CD4-positive, alpha-beta T cell treated with Interferon alpha-2 for 1 hour (primary cell): ENCODE data around the gene ZFX.

Experiments used
- DNase-seq, 2 donors: peaks; one replicate each; pipeline ENCODE4 v3.0.0-alpha.2; 2020 to 2022

Gene ZFX

DNA sequence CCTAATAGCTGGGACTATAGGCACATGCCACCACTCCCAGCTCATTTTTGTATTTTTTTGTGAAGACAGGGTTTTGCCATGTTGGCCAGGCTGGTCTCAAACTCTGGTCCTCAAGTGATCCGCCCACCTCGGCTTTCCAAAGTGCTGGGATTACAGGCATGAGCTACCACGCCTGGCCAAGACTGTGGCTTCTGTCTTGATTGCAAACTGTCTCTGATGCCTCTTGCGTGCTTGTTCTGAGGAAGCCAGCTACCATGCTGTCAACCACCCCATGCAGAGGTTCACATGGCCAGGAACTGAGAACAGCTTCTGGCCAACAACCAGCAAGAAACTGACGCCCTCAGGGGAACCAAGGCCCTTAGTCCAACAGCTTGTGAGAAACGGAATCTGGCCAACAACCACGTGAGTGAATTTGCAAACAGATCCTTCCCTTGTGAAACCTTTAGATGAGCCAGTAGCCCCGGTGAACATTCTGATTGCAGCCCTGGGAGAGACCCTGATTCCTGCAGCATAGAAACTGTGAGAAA, 93.2 kb downstream of the ZFX start:
- DNase-seq: peak in 1 of 2 donors; percentile 2

DNA sequence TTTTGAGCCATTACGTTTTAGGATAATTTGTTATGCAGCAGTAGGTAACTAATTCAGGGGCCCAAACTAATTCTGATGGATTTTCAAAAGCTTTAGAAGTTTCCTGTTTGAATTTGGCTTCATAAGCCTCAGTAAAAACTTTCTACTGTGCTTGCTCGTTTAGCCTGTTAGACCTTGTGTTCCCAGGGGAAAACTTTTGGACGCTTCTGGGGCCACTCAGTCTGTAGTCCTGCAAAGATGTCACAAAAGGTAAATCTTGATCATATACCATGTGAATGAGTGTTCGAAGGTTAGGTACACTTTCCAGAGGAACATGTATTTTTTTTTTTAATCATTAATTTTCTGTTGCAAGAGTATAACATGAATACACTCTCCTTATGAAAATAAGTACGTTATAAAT, 93.7 kb downstream of the ZFX start:
- DNase-seq: no peak

DNA sequence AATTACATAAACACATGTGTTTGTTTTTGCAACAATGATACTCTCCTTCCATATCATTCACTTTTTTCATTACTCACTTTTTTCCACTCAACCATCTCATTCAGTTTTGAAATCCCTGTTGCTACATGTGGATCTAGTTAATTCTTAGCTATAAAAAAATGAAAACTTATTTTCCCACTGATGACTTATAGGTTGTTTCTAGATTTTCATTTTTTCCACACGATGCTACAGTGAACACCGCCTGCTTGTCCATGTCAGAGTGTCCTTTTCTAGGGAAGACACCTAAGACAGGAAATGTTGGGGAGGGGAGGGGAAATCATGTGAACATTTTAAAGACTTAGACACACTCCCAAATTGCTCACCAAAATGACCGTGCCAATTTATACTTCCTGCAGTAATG, 94.2 kb downstream of the ZFX start:
- no peak for DNase-seq

DNA sequence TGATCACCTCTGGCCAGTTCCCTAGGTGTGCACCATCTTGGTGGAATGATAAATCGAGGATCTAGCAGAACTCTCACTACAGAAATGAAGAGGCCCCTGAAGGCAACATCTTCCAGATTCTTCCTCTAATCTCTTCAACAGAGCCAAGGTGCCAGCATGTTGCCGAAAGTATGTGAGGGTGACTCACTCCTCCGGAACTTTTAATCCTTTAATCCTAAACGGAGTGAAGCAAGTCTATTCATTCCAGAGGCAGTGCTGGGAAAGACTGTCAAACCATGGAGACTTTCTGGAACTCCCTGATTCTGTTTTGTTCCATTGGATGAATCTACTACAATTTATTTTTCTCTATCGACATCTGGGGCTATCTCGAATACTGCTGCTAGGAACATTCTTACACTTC, 95.7 kb downstream of the ZFX start:
- DNase-seq: no peak

DNA sequence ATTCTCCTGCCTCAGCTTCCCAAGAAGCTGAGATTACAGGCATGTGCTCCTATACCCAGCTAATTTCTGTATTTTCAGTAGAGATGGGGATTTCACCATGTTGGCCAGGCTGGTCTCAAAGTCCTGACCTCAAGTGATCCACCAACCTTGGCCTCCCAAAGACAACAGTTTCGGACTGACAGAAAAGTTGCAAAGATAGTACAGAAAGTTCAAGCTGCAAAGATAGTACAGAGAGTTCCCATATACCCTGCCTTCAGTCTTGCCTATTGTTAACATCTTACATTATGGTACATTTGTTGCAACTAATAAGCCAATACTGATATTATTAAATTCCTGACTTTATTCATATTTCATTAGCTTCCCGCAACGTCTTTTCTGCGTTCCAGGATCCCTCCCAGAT, 98.5 kb downstream of the ZFX start:
- DNase-seq: no peak

DNA sequence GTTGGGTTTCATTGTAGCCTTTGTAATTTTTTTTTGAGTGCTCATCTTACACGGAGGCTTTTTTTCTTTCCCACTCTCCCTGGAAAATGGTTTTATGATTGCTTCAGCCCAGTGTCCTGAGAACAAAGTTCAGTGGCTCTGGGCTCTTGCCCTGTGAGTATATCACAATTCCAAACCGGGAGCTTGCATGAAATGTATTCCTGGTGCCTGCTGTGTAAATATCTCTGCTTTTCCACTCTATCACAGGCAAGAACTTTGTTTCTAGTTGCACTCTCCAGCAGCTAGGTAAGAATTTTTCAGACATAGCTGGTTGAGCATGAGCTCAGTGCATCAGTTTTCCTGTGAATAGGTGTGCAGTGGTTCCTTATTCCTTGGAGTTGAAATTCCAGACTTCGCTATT, 103.5 kb downstream of the ZFX start:
- no peak for DNase-seq

DNA sequence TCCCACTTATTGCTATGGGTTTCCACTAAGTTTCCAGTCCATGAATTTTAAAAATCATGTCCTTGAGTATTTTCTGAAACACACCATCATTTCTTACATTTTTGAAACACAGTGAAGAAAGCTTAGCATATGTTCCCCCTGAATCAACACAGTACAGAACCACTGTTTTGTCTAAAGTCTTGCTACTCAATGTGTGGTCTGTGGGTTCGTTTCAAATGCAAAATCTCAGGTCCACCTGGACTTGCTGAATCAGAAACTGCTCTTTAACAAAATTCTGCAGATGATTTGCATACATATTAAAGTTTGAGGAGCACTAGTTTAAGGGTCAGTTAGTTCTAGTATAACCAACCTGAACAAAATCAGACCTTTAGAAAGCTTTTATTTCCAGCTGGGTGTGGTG, 103.9 kb downstream of the ZFX start:
- no peak for DNase-seq

DNA sequence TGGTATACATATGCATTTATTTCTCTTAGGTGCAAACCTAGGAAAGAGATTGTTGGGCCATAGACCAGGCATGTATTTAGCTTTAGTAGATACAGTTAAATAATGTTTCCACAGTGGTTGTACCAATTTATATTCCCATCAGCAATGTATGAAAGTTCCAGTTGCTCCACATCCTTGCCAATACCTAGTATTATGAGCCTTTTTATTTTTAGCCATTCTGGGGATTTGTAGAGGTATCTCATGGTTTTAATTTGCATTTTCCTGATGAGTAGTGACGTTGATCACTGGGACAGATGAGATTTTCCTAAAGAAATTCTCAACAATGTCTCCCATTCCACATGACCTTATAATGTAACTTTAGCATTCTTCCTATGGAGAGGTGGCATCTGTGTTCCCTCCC, 107.5 kb downstream of the ZFX start:
- no peak for DNase-seq

DNA sequence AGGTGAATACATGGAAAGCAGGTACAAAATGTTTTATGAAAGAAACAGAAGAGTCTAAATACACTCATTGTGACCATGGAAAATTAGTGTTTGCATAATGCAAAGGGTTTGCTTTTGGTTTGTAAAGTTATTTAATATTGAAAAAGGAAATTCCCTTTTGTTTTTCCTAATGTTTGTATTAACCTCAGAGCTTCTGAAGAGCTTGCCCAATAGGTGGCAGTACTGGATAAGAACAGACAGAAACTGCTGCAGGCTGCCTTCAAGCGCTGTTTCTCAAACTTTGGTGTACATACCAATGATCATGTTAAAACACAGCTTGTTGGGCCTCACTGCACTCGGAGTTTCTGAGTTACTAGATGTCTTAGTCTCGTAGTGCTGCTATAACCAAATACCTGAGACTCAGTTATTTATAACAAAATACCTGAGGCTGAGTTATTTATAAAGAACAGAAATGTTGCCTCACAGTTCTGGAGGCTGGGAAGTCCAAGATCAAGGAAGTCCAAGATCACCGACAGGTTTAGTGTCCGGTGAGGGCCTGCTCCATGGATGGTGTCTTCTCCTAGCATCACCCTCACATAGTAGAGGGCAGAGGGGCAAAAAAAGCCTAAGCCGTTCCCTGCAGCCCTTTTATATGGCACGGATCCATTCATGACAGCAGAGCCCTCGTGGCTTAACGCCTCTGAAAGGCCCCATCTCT, 110.2 kb downstream of the ZFX start:
- peak in 1 of 2 donors; percentile 7 for DNase-seq

DNA sequence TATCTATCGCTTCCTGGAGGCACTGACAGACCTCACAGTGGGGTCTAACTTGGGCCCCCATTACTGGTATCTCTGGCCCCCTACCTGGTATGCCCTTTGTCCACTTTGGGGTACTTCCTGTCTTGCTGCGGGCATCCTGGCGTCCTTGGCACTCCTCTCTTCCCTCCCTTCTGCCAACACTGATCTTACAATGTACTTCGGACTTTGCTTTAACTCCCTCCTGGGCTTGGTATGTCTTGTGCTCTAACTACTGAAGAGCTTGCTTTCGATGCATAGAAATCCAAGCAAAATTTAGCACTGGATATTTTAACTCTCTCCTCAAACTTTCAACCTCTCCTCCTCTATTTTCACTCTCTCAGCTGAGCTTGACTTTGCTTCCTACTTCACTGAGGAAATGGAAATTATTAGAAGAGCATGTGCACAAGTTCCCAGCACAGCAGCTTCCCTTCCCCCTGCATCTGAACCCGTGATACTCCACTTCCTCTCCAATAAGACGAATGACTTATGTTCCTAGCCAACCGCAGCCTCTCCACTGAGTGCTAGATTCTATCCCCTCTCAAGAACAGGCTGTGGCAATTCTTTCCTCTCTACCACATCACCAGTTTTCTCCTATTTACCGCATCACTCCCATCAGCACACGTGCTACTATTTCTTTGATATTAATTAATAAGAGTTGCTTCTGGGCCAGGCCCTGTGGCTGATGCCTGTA, 111.5 kb downstream of the ZFX start:
- peak; percentile 5 to 16 for DNase-seq

DNA sequence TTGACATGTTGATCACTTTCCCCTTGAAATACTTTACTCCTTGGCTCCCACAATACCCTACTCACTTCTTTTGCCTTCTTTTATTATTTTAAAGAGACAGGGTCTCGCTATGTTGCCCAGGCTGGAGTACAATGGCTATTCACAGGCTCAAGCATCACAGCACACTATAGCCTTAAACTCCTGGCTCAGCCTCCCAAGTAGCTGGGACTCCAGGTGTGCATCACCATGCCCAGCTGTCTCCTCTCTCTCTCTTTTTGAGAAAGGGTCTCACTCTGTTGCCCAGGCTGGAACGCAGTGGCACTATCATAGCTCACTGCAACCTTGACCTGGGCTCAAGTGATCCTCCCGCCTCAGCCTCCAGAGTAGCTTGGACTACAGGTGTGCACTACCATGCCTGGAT, 112.8 kb downstream of the ZFX start:
- no peak for DNase-seq

DNA sequence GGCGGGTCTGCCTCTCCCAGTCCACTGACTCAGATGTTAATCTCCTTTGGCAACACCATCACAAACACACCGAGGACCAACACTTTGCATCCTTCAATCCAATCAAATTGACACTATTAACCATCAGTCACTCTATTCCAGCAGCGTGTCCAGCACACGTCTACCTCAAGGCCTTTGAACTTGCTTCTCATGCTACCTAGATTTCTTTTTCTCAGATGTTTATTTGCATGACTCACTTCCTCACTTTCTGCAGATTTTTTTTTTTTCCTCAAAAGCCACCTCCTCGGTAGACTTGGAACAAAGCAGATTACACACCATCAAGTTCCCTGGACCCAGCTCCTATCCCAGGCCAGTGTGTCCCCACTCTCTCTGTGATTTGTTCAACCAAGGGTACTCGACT, 114.9 kb downstream of the ZFX start:
- DNase-seq: no peak
